SIG-M5 treated with dmso at 0.1 percent for 504 hours (cell line): ENCODE data around the gene CPED1.
A peak's percentile ranks its signal among the peaks of the same experiment; 100 is the strongest.
"Not testable (repeated sequence)": the region's sequence is repeated elsewhere in the genome, so short reads cannot be mapped to it uniquely, and the experiment has no call there.

Experiments used
- DNase-seq: peaks from one replicate; lab custom pipeline; 2025; ENCODE audit not compliant: unreplicated experiment; lab: John Stamatoyannopoulos, UW

The CPED1 gene

GRCh38 chr7:121062671-121063279, 74.3 kb downstream of the CPED1 start:
- no peak for DNase-seq

- not testable (repeated sequence) for DNase-seq
Measured at GRCh38 chr7:121067717-121068116, 79.2 kb downstream of the CPED1 start.

- DNase-seq = no peak
Measured at GRCh38 chr7:121069346-121070100, 81.0 kb downstream of the CPED1 start.

GRCh38 chr7:121071132-121071531, 82.6 kb downstream of the CPED1 start:
- DNase-seq = no peak

GRCh38 chr7:121071662-121072061, 83.2 kb downstream of the CPED1 start:
- DNase-seq = no peak

GRCh38 chr7:121072826-121073225, 84.3 kb downstream of the CPED1 start:
- DNase-seq = no peak

- DNase-seq = no peak
Measured at GRCh38 chr7:121073463-121074099, 85.1 kb downstream of the CPED1 start.

- not testable (repeated sequence) for DNase-seq
Measured at GRCh38 chr7:121075424-121075841, 86.9 kb downstream of the CPED1 start.

- DNase-seq = no peak
Measured at GRCh38 chr7:121075952-121076349, 87.4 kb downstream of the CPED1 start.

- DNase-seq = no peak
Measured at GRCh38 chr7:121076350-121077164, 88.0 kb downstream of the CPED1 start.

GRCh38 chr7:121077165-121077630, 88.7 kb downstream of the CPED1 start:
- no peak for DNase-seq

GRCh38 chr7:121078701-121079227, 90.3 kb downstream of the CPED1 start:
- no peak for DNase-seq

GRCh38 chr7:121079425-121080169, 91.1 kb downstream of the CPED1 start:
- DNase-seq = no peak

- DNase-seq = no peak
Measured at GRCh38 chr7:121080257-121080912, 91.9 kb downstream of the CPED1 start.

GRCh38 chr7:121080913-121081326, 92.4 kb downstream of the CPED1 start:
- no peak for DNase-seq

GRCh38 chr7:121081327-121081936, 92.9 kb downstream of the CPED1 start:
- DNase-seq = peak; percentile 59

- DNase-seq = no peak
Measured at GRCh38 chr7:121082400-121083101, 94.0 kb downstream of the CPED1 start.

GRCh38 chr7:121083138-121083789, 94.8 kb downstream of the CPED1 start:
- DNase-seq = no peak
